ENCODE measurements around the gene TPST2. TPM values are rescaled to one million over a fixed set of nuclear protein-coding genes. Genes with fewer than 3 reads are reported as not detected.

TPST2 gene
- polyA plus RNA-seq, 1 experiment: 84.9 TPM

- Histone ChIP-seq H3K36me3 (ENCODE audit: control insufficient read depth, insufficient read depth, low read length) (no peaks in the 10 kb centered on the region), H3K4me3 (ENCODE audit: low read depth, low read length) (no peak overlapping the region), H3K27me3 (ENCODE audit: control insufficient read depth, insufficient read depth, low read length) (peaks cover 15% of the 10 kb centered on the region)
- POLR2A ChIA-PET: no interaction called here
- CTCF ChIA-PET: interaction anchor here (0.6 kb wide), 1 partner anchor 943 kb away, joined by 3 read pairs; no protein-coding TSS in a partner anchor
- TF ChIP-seq CTCF (IDR thresholded peaks at IDR 0.05; ENCODE audit: insufficient read depth, low read depth, low read length): no peak
- no peak for DNase-seq (ENCODE audit: low read depth)
Observed at GRCh38 chr22:26593763-26594162, 3.8 kb upstream of the TPST2 start.

GRCh38 chr22:26592421-26592891 is 2.5 kb upstream of the TPST2 start:
- CTCF ChIA-PET: interaction anchor here (0.6 to 0.8 kb wide), 2 partner anchors 54 to 89 kb away, joined by 3 read pairs; no protein-coding TSS in a partner anchor
- Histone ChIP-seq H3K27me3 (ENCODE audit: control insufficient read depth, insufficient read depth, low read length) (peaks cover 15% of the 10 kb centered on the region), H3K36me3 (ENCODE audit: control insufficient read depth, insufficient read depth, low read length) (no peaks in the 10 kb centered on the region), H3K4me3 (ENCODE audit: low read depth, low read length) (no peak overlapping the region)
- no peak for DNase-seq (ENCODE audit: low read depth)
- TF ChIP-seq CTCF (IDR thresholded peaks at IDR 0.05; ENCODE audit: insufficient read depth, low read depth, low read length): no peak
- POLR2A ChIA-PET: no interaction called here

- ChIA-PET POLR2A (no interaction called here), CTCF (interaction anchor here (0.6 kb wide), 1 partner anchor 38 kb away, joined by 3 read pairs; no protein-coding TSS in a partner anchor)
- Histone ChIP-seq H3K36me3 (ENCODE audit: control insufficient read depth, insufficient read depth, low read length) (no peaks in the 10 kb centered on the region), H3K4me3 (ENCODE audit: low read depth, low read length) (peak overlapping the region; percentile 90), H3K27me3 (ENCODE audit: control insufficient read depth, insufficient read depth, low read length) (peaks cover 7% of the 10 kb centered on the region)
- no peak for TF ChIP-seq CTCF (IDR thresholded peaks at IDR 0.05; ENCODE audit: insufficient read depth, low read depth, low read length)
- DNase-seq (ENCODE audit: low read depth): no peak
Observed at GRCh38 chr22:26589367-26589844, 526 bp downstream of the TPST2 start.

- Histone ChIP-seq H3K36me3 (ENCODE audit: control insufficient read depth, insufficient read depth, low read length) (no peaks in the 10 kb centered on the region), H3K27me3 (ENCODE audit: control insufficient read depth, insufficient read depth, low read length) (peaks cover 3% of the 10 kb centered on the region), H3K4me3 (ENCODE audit: low read depth, low read length) (peak overlapping the region; percentile 90)
- ChIA-PET POLR2A (no interaction called here), CTCF (interaction anchor here (0.6 kb wide), 1 partner anchor 38 kb away, joined by 3 read pairs; no protein-coding TSS in a partner anchor)
- DNase-seq (ENCODE audit: low read depth): no peak
- TF ChIP-seq CTCF (IDR thresholded peaks at IDR 0.05; ENCODE audit: insufficient read depth, low read depth, low read length): no peak
Observed at GRCh38 chr22:26588729-26589366, 1.1 kb downstream of the TPST2 start.

GRCh38 chr22:26587991-26588613 is 1.8 kb downstream of the TPST2 start:
- no peak overlapping the region for H3K4me3 ChIP-seq (ENCODE audit: low read depth, low read length)
- ChIA-PET CTCF (interaction anchor here (1.5 kb wide), 1 partner anchor 85 kb away, joined by 5 read pairs; no protein-coding TSS in a partner anchor), POLR2A (no interaction called here)
- peaks cover 2% of the 10 kb centered on the region; the same call in 1 of the 2 replicates for H3K27me3 ChIP-seq (ENCODE audit: control insufficient read depth, insufficient read depth, low read length)
- no peak for TF ChIP-seq CTCF (IDR thresholded peaks at IDR 0.05; ENCODE audit: insufficient read depth, low read depth, low read length)
- no peaks in the 10 kb centered on the region for H3K36me3 ChIP-seq (ENCODE audit: control insufficient read depth, insufficient read depth, low read length)
- no peak for DNase-seq (ENCODE audit: low read depth)
